Nephron (organoid): Measurements from ENCODE around the gene REXO1.

Source experiments
- H3K27ac Mint-ChIP-seq, 3 experiments: 2 replicates each; pipeline ENCODE4 v1.8.0; 2020; ENCODE audit warnings: mixed read lengths in 3 of 3, mild to moderate bottlenecking in 2 of 3, moderate library complexity in 1 of 3
- H3K27me3 Mint-ChIP-seq: 2 replicates; pipeline ENCODE4 v1.8.0; 2021; ENCODE audit warnings: low read depth, mild to moderate bottlenecking, moderate library complexity, mixed read lengths
- H3K36me3 Mint-ChIP-seq: 2 replicates; pipeline ENCODE4 v1.8.0; 2020; ENCODE audit warnings: low read depth, mixed read lengths
- H3K4me1 Mint-ChIP-seq: 2 replicates; pipeline ENCODE4 v1.8.0; 2020; ENCODE audit warnings: mixed read lengths
- H3K4me3 Mint-ChIP-seq, 3 experiments: 2 replicates each; pipeline ENCODE4 v1.8.0; 2020; ENCODE audit warnings: mild to moderate bottlenecking in 3 of 3, mixed read lengths in 3 of 3, moderate library complexity in 2 of 3
- H3K9me3 Mint-ChIP-seq: 2 replicates; pipeline ENCODE4 v1.8.0; 2020; ENCODE audit warnings: mixed read lengths
- TF ChIP-seq, protein P1 (sequence below), 3 experiments: fragments of 200-600 bp; sonication (generic); IDR thresholded peaks; one replicate each; pipeline ENCODE4 v1.5.0; 2021; ENCODE audit warnings: antibody characterized with exemption in 3 of 3; ENCODE audit not compliant: unreplicated experiment in 3 of 3

The REXO1 gene

DNA sequence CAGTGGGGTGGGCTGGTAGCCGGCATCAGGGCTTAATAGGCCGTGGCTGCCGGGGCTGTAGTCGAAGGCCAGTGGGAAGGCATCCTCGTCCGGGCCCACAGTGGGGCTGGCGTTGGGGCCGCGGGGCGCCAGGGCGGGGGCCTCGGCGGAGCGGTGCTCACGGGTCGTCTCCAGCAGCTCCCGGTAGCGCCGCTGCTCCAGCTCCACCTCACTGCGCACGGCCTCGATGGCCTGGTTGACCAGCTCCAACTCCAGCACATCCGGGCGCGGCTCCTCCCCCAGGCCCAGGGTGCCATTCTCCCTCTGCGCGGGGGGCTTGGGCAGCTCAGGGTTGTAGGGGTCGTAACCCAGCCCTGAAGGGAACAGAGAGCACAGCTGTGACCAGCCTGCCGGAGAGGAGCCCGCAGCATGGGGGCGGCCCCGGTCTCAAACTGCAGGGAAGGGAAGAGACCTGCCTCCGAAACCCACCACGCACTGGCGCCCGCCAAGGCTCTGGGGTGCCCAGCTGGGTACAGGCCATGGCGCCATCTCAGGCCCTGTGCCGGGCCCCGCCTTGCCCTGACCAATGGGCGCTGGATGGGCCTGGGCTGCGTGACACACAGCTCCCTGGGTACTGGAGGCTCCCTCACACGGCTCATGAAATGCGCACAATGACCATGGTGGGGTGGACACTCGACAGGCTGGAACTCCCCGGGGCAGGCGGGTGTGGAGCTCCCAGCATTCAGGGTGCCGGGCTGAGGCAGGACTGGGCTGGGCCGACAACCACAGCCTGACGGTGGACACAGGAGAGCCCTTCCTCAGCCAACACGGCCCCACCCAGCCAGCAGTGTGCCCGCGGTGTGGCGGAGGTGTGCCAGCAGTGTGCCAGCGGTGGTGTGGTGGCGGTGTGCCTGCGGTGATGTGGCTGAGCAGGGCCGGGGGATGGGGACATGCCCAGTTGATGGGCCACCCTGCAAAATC is 19.7 kb downstream of the REXO1 start:
- Mint-ChIP-seq H3K27me3 (no peaks in the 10 kb centered on the region), H3K9me3 (no peaks in the 10 kb centered on the region), H3K4me3 (no peak overlapping the region), H3K27ac (no peak overlapping the region), H3K36me3 (peaks cover 7% of the 10 kb centered on the region), H3K4me1 (peaks cover 4% of the 10 kb centered on the region)
- TF ChIP-seq, protein P1, sequence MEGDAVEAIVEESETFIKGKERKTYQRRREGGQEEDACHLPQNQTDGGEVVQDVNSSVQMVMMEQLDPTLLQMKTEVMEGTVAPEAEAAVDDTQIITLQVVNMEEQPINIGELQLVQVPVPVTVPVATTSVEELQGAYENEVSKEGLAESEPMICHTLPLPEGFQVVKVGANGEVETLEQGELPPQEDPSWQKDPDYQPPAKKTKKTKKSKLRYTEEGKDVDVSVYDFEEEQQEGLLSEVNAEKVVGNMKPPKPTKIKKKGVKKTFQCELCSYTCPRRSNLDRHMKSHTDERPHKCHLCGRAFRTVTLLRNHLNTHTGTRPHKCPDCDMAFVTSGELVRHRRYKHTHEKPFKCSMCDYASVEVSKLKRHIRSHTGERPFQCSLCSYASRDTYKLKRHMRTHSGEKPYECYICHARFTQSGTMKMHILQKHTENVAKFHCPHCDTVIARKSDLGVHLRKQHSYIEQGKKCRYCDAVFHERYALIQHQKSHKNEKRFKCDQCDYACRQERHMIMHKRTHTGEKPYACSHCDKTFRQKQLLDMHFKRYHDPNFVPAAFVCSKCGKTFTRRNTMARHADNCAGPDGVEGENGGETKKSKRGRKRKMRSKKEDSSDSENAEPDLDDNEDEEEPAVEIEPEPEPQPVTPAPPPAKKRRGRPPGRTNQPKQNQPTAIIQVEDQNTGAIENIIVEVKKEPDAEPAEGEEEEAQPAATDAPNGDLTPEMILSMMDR (IDR thresholded peaks at IDR 0.05; ENCODE audit: unreplicated experiment in 3 of 3) = no peak

DNA sequence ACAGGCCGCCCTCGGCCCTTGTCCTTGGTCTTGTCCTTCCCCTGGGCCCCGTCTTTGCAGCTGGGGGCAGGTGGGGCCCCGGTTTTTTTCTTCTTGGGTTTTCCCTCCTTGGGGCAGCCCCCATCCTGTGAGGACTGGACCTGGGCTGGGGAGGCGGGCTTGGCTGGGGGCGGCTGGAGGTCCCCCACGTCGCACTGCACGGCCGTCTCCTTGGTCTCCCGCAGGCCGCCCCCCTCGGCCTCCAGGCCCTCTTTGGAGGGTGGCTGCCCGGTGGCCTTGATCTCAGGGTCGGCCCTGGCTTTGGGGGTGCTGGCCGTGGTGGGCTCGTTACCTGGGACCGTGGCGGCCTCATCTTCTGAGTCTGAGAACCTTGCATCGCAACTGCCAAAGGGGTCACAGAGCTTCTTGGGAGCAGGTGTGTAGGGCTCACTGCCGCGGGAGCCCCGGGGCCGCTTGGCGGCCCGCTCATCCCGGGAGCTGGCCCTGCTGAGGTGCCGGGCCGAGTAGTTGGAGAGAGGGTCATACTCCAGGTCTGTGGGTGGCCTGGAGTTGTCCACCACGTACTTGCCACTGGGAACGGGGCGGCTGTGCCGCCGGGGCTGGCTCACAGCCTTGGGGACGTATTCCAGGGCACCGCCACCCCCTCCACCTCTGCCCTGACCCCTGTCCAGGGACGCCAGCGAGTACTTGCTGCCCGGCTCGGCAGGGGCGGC is 20.6 kb downstream of the REXO1 start:
- Mint-ChIP-seq H3K9me3 (no peaks in the 10 kb centered on the region), H3K27ac (peak overlapping the region in 1 of 3 experiments; percentile 33), H3K4me1 (peaks cover 4% of the 10 kb centered on the region)

DNA sequence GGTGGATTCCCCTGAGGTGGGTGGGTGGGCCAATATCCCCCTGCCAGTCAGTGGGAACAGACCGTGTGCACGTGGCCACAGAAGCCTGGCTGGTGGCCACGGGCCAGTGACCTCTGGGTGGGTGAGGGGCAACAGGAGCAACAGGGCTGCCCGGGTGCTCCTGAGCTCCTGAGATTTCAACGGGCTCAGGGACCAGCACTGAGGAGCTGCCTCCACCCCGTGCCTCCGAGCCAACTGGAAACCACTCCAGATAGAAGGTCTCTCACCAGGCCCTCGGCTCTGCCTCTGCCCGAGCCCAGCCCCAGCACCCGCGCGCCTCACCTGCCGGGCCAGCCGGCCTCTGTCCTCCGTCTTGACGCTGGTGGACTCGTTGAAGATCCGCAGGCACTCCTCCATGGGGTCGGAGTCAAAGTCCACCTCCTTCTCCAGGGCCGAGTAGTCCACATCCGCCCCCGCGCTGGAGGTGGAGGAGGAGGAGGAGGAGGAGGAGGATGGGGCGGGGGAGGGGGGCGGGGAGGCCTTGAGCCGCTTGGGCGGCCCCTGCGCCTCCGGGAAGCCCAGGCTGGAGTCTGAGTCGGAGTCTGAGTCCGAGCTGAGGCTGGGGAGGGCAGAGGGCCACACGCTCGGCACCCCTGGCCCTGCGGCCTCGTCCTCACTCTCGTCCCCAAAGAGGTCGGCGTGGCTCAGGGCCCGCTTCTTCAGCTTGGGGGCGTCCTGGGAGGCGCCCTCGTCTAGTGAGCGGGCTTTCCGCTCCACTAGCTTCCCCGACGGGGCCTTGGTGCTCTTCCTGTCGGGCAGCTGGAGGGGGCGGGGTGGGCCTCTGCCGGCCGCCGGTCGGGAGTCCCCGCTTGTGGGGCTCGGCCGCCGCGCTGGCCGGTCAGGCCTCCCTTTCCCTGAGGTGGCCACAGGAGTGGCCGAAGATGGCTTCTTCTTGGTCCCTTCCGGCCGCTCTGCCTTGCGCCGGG is 21.4 kb downstream of the REXO1 start:
- Mint-ChIP-seq H3K27me3 (no peaks in the 10 kb centered on the region), H3K36me3 (peaks cover 17% of the 10 kb centered on the region), H3K9me3 (no peaks in the 10 kb centered on the region), H3K4me1 (peaks cover 4% of the 10 kb centered on the region), H3K4me3 (peak overlapping the region in 2 of 3 experiments; percentile 69 to 71), H3K27ac (peak overlapping the region in 2 of 3 experiments; percentile 74 to 91)
- TF ChIP-seq, protein P1 (IDR thresholded peaks at IDR 0.05; ENCODE audit: unreplicated experiment in 3 of 3) = no peak

More for the DNA sequence above, 20.6 kb downstream of the REXO1 start:
- no peak overlapping the region for H3K4me3 Mint-ChIP-seq
- no peaks in the 10 kb centered on the region for H3K27me3 Mint-ChIP-seq
- peaks cover 10% of the 10 kb centered on the region for H3K36me3 Mint-ChIP-seq
- TF ChIP-seq, protein P1 (IDR thresholded peaks at IDR 0.05; ENCODE audit: unreplicated experiment in 3 of 3) = no peak

DNA sequence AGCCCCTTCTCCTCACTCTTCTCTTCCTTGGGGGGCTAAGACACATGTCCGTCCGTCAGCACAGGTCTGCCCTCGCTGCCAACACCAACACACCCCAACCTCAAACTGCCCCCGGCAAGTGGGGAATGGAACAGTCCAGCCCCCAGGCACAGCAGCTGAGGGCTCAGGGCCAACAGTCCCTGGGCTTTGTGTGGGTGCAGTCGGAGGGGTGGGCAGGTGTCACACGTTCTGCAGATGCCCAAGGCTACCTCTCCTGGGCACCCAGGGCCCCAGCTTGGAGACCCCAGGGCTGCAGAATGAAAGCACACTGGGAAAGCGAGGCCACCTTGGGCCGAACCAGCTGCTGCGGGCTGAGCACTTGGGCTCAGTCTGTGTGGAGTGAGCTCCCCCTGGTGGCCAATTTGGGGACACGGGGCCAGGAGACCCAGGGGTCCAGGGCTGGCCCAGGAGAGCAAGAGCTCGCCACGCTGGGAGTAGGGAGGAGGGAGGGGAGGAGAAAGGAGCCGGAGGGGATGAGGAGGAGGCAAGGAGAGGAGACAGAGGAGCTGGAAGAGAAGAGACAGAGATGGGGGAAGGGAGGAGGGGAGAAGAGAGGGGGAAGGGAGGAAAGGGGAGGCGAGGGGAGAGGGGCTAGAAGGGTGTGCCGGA is 22.2 kb downstream of the REXO1 start:
- Mint-ChIP-seq H3K9me3 (no peaks in the 10 kb centered on the region), H3K36me3 (peaks cover 22% of the 10 kb centered on the region), H3K27ac (peak overlapping the region in 2 of 3 experiments; percentile 76 to 91), H3K27me3 (no peaks in the 10 kb centered on the region), H3K4me3 (peak overlapping the region in 2 of 3 experiments; percentile 69 to 71), H3K4me1 (peaks cover 4% of the 10 kb centered on the region)
- TF ChIP-seq, protein P1 (IDR thresholded peaks at IDR 0.05; ENCODE audit: unreplicated experiment in 3 of 3) = peak; percentile 82 to 93 (median 91)

DNA sequence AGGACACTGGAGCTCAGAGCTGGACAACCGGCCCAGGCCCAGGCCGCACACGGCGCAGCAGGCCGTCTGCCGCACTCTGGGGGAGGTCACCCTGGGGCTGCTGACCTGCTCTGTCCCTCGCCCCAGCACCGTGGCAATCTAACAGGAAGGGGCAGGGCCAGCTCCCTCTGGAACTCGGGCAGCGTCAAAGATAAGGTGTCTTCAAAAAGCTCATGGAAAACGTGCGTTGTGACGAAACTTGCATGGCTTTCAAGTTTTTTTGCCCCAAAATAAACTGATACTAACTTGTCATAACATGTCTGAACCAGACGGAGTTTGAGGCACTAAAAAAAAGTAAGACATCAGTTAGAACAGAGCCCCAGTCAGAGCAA is 24.0 kb downstream of the REXO1 start:
- H3K9me3 Mint-ChIP-seq = no peaks in the 10 kb centered on the region
- peaks cover 4% of the 10 kb centered on the region for H3K4me1 Mint-ChIP-seq
- no peaks in the 10 kb centered on the region for H3K27me3 Mint-ChIP-seq
- TF ChIP-seq, protein P1 (IDR thresholded peaks at IDR 0.05; ENCODE audit: unreplicated experiment in 3 of 3) = no peak
- H3K4me3 Mint-ChIP-seq = no peak overlapping the region
- H3K27ac Mint-ChIP-seq = peak overlapping the region in 1 of 3 experiments; percentile 29
- H3K36me3 Mint-ChIP-seq = peaks cover 28% of the 10 kb centered on the region
